Fibroblast of lung (primary cell): Measurements from ENCODE around the gene WDR3. TPM values are rescaled to one million over a fixed set of nuclear protein-coding genes. Genes with fewer than 3 reads are reported as not detected.

ENCODE experiments used
- DNase-seq, 2 donors: peaks; one replicate each; pipeline versions ENCODE4 v3.0.0 to v3.0.0-alpha.2; 2010; ENCODE audit warnings: low read depth in 2 of 2
- H2AFZ ChIP-seq: 2 replicates; pipeline ENCODE4 v1.5.1; 2012; ENCODE audit warnings: low read length, control low read depth, inconsistent platforms
- H3K27ac ChIP-seq: 2 replicates; pipeline ENCODE4 v1.5.1; 2011; ENCODE audit warnings: low read length, control low read depth; ENCODE audit not compliant: insufficient read depth
- H3K27me3 ChIP-seq: 2 replicates; pipeline ENCODE4 v1.5.1; 2011; ENCODE audit warnings: mild to moderate bottlenecking, low read length; ENCODE audit not compliant: control insufficient read depth, insufficient read depth
- H3K36me3 ChIP-seq: 2 replicates; pipeline ENCODE4 v1.5.1; 2011; ENCODE audit warnings: low read length; ENCODE audit not compliant: control insufficient read depth, insufficient read depth
- H3K4me1 ChIP-seq: 2 replicates; pipeline ENCODE4 v1.5.1; 2011; ENCODE audit warnings: low read length; ENCODE audit not compliant: control insufficient read depth, insufficient read depth; ENCODE audit errors: extremely low read depth
- H3K4me2 ChIP-seq: 2 replicates; pipeline ENCODE4 v1.5.1; 2011; ENCODE audit warnings: low read length, control low read depth; ENCODE audit not compliant: insufficient read depth; ENCODE audit errors: extremely low read depth
- H3K4me3 ChIP-seq, 4 experiments: fragments of 200-600 bp in 1 of 4; sonication (generic) in 1 of 4; replicated peaks in 1 of 4; 2 replicates each; pipeline ENCODE4 v1.5.1; 2011 to 2016; ENCODE audit warnings: low read length in 4 of 4, low read depth in 3 of 4, mild to moderate bottlenecking in 3 of 4, control low read depth in 2 of 4, inconsistent platforms in 1 of 4, mixed read lengths in 1 of 4; ENCODE audit not compliant: insufficient read depth in 1 of 4; ENCODE audit errors: control extremely low read depth in 1 of 4
- H3K79me2 ChIP-seq: 2 replicates; pipeline ENCODE4 v1.5.1; 2012; ENCODE audit warnings: mild to moderate bottlenecking, low read length, inconsistent platforms; ENCODE audit not compliant: control insufficient read depth, insufficient read depth
- H3K9ac ChIP-seq: 2 replicates; pipeline ENCODE4 v1.5.1; 2011; ENCODE audit warnings: mild to moderate bottlenecking, low read length, control low read depth; ENCODE audit not compliant: insufficient read depth
- H3K9me3 ChIP-seq: 2 replicates; pipeline ENCODE4 v1.5.1; 2012; ENCODE audit warnings: low read depth, low read length; ENCODE audit not compliant: control insufficient read depth, insufficient read depth
- H4K20me1 ChIP-seq: 2 replicates; pipeline ENCODE4 v1.5.1; 2011; ENCODE audit warnings: low read length; ENCODE audit not compliant: control insufficient read depth, insufficient read depth; ENCODE audit errors: extremely low read depth
- CTCF ChIP-seq, 2 donors: IDR thresholded peaks in 1 of 2; conservative IDR thresholded peaks in 1 of 2; 1 replicate in 1 of 2; 2 replicates in 1 of 2; pipeline ENCODE4 v1.5.1; 2011 to 2012; ENCODE audit warnings: low read length in 2 of 2, control low read depth in 1 of 2, inconsistent platforms in 1 of 2, low read depth in 1 of 2, mild to moderate bottlenecking in 1 of 2
- EZH2 ChIP-seq: IDR thresholded peaks from 2 replicates; pipeline ENCODE4 v1.5.1; 2012; ENCODE audit warnings: low read length, control low read depth, mild to moderate bottlenecking; ENCODE audit errors: missing control alignments
- polyA plus RNA-seq, 2 donors: library from polyadenylated mRNA; depleted of rRNA in 1 of 2; stranded (reverse) in 1 of 2; unstranded in 1 of 2; fragments of >200 nt; gene quantifications; 2 replicates each; pipeline ENCODE4 v1.2.1, GENCODE V29; 2011 to 2012; ENCODE audit warnings: missing spikeins in 1 of 2
- total RNA-seq: library from RNA; depleted of rRNA; stranded (reverse); fragments of >200 nt; gene quantifications from 2 replicates; pipeline ENCODE4 v1.2.1, GENCODE V29; 2014

Gene WDR3
- total and polyA plus RNA-seq, 2 donors (not counting 1 experiment from before 2014, with no cell fraction given): 15.7 to 17.4 TPM

- no peaks in the 10 kb centered on the region for H3K9me3 ChIP-seq
- no peak for TF ChIP-seq CTCF (conservative IDR thresholded peaks at IDR 0.05 in 1 of 2, IDR thresholded peaks at IDR 0.05 in 1 of 2; ENCODE audit: low read depth in 1 of 2, low read length in 2 of 2)
- no peak for TF ChIP-seq EZH2
- no peaks in the 10 kb centered on the region for H3K36me3 ChIP-seq
- H3K27ac ChIP-seq: no peak overlapping the region
- no peak overlapping the region for H3K4me3 ChIP-seq
- no peak for DNase-seq
- no peaks in the 10 kb centered on the region for H3K4me1 ChIP-seq
- no peaks in the 10 kb centered on the region for H4K20me1 ChIP-seq
- no peak overlapping the region for H2AFZ ChIP-seq
- H3K4me2 ChIP-seq: no peak overlapping the region
- H3K9ac ChIP-seq: no peak overlapping the region
- no peaks in the 10 kb centered on the region for H3K79me2 ChIP-seq
- H3K27me3 ChIP-seq: peaks cover 5% of the 10 kb centered on the region
Measured at GRCh38 chr1:117981455-117982192, 52.1 kb downstream of the WDR3 start.

- Histone ChIP-seq H3K4me2 (no peak overlapping the region), H3K4me3 (no peak overlapping the region), H4K20me1 (no peaks in the 10 kb centered on the region), H3K9ac (no peak overlapping the region), H3K36me3 (no peaks in the 10 kb centered on the region), H3K9me3 (no peaks in the 10 kb centered on the region), H3K27ac (no peak overlapping the region), H3K79me2 (no peaks in the 10 kb centered on the region), H3K4me1 (no peaks in the 10 kb centered on the region), H2AFZ (no peak overlapping the region), H3K27me3 (peaks cover 3% of the 10 kb centered on the region)
- DNase-seq: no peak
- no peak for TF ChIP-seq EZH2
- no peak for TF ChIP-seq CTCF (conservative IDR thresholded peaks at IDR 0.05 in 1 of 2, IDR thresholded peaks at IDR 0.05 in 1 of 2; ENCODE audit: low read depth in 1 of 2, low read length in 2 of 2)
Measured at GRCh38 chr1:117985239-117985638, 55.7 kb downstream of the WDR3 start.

- TF ChIP-seq EZH2 (no peak), CTCF (conservative IDR thresholded peaks at IDR 0.05 in 1 of 2, IDR thresholded peaks at IDR 0.05 in 1 of 2; ENCODE audit: low read depth in 1 of 2, low read length in 2 of 2) (no peak)
- Histone ChIP-seq H3K79me2 (no peaks in the 10 kb centered on the region), H3K36me3 (no peaks in the 10 kb centered on the region), H3K4me3 (no peak overlapping the region), H3K9me3 (no peaks in the 10 kb centered on the region), H3K4me1 (no peaks in the 10 kb centered on the region), H2AFZ (no peak overlapping the region), H3K27ac (no peak overlapping the region), H3K9ac (no peak overlapping the region), H3K27me3 (peaks cover 3% of the 10 kb centered on the region), H3K4me2 (no peak overlapping the region), H4K20me1 (no peaks in the 10 kb centered on the region)
- no peak for DNase-seq
Measured at GRCh38 chr1:117985973-117986372, 56.4 kb downstream of the WDR3 start.
